Stimulated activated CD8-positive, alpha-beta memory T cell treated with anti-CD3 and anti-CD28 coated beads, Interleukin-4, amount 100 ng/mL, for 24 hours (primary cell): ENCODE measurements around the gene OLFM1.

ENCODE experiments used
- DNase-seq: peaks from one replicate; pipeline ENCODE4 v3.0.0-alpha.2; 2020; ENCODE audit warnings: low read depth

OLFM1 gene

DNA sequence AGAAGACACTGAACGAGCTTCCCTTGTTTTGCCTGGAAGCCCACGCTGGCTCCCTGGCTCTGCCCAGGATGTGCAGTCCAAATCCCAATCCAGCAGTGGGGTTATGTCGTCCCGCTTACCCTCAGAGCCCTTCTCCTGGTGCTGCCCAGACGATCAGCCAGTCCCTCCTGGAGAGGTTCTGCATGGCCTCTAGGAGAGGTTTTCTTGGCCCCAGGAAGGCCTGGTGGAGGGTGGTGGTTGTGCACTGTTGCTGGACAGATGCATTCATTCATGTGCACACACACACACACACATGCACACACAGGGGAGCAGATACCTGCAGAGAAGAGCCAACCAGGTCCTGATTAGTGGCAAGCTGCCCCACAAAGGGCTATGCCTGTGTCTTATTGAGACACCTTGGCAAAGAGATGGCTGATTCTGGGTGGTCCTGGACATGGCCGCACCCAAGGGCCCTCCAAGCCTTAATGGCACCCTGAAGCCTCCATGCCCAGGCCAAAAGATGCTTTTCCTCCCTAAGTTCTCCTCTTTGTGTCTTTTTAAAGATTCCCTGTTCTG is 10.5 kb upstream of the OLFM1 start:
- no peak for DNase-seq

DNA sequence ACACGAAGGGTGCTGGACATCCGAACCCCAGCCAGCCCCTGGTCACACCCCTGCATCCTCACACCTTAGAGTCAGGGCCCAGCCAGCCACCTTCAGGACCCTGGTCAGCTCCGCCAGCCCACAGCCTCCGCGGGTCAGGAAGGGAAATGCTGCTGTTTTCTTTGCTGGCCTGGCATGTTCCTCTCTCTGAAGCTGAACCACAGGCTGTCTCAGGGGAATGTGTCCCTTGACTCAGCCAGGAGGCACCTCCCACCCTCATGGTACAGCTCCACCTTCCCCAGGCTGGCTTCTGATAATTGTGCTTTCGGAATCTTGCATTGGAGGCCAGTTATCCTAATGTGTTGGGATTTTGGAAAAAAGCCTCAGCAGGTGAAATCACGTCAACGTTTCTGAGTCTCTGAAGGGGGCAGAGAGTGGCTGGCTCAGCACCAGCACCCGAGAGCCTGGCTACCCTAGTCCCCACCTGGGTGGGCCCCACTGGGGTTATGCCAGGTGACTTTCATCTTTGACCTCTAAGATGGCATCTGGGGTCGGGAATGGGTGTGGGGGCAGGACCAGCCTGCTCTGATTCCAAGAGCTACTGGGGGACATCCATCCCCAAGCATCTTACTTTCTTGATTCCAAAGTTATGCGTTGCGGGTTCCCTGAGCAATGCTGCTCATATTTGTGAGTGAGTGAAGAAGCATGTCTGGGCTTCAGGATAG is 9.8 kb upstream of the OLFM1 start:
- no peak for DNase-seq

DNA sequence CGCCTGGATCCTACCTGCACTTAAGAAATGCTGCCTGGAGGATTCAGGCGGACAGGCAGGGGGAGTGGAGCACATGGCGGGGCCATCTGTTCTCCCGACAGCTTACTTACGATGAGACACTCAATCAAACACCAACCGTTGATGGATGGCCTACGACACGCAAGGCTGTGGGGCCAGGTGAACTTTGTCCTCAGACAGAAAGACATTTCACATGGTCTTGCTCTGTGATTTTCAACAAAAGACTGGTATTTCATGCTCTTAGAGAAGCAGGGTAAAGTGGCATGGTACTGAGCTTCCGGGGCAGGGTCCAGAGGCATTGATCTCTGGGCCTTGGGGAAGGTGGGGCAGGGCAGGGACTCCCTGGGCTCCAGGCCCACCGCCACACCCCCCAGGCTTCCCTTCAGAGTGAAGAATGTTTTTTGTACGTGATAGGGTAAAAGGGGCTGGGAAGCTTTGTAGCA is 9.1 kb upstream of the OLFM1 start:
- DNase-seq: no peak

DNA sequence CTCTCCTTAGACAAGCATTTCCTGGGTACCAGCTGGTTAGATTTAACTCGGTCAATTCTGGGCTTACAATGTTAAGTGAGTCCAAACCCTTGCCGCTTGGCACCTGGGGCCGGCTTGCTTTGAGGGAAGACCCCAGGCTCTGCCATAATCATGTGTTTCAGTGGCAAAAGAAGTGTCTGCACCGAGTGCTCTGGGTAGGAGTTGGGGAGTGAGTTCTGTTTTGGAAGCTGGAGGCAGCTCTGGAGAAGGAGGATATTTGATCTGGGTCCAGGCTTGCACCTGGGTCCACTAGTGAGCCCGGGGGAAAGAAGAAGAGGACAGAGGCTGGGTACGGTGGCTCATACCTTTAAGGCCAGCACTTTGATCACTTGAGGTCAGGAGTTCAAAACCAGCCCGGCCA is 8.4 kb upstream of the OLFM1 start:
- DNase-seq: no peak

DNA sequence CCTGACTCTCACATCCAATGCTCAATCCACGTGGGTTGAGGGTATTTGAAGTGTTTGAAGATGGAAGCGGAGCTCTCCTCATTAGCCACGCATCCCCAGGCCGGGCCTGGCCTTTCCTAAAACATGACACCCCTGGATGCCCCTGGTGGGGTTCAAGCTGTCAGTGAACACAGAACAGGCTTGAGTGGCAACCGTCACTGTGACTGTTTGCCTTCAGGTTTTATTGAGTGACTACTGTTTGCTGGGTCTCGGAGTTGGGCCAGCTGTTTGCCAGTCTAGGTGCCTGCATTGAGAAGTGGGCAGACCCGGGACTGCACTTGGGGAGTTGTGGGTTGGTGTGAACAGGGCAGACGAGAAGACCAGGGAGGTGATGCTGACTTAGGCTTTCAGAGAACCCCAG is 7.8 kb upstream of the OLFM1 start:
- no peak for DNase-seq

DNA sequence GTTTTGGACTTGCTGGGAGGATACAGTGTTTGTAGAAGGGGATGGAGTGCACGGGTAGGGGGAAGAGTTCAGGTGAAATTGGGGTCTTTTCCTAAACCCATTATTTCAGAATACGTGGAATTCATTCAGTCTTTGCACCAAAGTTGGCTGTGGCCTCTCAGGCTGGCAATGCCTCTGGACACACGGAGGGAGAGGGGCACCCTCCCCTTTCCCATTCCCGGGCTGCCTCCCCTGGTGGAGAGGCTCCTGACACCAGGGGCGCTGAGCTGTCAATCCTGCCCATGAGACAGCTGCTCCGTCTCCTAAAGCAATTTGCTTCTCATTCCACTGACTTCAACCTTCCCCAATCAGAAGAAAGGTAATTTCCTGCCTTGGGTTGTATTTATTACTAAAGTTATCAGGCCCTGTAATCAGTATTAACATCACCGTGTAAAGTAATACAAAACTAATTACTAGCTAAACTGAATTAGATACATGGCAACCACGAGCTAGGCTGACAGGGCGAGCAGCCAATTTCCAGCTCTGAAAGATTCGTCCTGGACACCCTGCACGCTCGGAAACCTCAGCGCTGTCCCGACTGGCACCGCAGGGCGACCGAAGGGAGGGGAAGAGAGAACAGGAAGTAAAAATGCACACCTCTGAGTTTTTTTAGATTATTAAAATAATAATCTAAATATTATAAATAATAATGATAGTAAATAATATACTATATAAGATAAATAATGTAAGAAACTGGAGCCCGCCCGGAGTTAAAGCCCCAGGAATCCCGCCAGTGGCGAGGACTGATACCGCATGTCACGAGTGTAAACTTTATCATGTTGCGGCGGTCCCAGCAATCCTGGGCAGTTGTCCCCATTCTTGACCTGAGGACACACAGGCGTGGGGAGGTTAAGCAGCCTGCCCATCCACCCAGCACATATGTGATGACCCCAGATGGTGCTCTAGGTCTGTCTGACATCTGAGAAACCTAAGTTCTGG is 6.9 kb upstream of the OLFM1 start:
- DNase-seq: no peak

DNA sequence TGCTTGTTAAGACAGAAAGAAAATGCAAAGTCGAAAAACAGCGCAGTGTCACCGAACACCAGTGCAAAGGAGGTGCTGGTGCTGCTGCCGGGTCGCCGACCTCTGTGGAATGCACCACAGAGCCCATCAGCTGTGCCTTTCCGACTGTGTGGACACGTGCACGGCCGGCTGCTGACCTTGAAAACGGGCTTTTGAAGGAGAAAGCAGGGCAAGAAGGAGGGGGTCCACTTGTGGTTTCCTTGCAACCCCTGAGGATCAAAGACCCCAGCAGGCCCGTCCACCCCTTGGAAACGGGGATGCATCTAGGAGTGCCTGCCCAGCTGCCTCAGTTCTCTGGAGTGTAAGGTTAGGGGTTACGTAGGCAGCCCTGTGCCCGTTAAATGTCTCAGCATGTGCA is 6.2 kb upstream of the OLFM1 start:
- no peak for DNase-seq

DNA sequence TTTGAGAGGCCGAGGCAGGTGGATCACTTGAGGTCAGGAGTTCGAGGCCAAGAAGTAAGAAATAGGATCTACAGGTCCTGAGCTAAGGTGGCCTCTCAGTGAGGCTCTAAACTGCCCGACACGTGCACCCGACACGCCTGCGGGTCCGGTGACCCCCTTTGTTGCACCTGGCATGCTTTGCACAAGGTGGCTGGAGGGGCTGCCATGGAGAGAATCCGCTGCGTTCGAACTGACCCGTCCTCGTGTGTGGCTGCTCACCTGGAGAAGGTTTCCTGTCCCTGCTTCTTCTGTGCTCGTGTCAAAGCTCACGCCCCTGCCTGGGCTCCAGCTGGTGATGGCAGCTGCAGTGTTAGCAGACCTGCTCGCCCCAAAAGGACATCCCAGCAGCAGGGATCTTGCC is 5.7 kb upstream of the OLFM1 start:
- no peak for DNase-seq

DNA sequence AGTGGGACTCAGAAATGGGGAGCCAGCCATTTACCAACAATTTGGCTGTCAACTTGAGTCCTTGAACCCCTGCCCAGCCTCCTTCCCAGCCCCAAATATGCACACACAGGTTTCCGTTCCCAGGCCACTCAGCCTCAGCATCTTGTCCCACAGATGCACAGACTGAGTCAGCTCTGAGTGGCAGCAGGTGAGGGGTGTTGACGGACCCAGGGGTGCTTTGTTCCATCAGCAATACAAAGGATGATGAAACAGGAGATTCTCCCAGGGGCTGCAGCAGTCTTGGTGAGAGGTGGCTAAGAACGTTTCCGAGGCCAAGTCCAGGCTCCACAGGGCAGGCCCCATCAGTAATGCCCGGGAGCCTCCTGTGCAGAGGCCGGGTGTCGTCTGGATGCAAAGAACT is 4.9 kb upstream of the OLFM1 start:
- DNase-seq: no peak

DNA sequence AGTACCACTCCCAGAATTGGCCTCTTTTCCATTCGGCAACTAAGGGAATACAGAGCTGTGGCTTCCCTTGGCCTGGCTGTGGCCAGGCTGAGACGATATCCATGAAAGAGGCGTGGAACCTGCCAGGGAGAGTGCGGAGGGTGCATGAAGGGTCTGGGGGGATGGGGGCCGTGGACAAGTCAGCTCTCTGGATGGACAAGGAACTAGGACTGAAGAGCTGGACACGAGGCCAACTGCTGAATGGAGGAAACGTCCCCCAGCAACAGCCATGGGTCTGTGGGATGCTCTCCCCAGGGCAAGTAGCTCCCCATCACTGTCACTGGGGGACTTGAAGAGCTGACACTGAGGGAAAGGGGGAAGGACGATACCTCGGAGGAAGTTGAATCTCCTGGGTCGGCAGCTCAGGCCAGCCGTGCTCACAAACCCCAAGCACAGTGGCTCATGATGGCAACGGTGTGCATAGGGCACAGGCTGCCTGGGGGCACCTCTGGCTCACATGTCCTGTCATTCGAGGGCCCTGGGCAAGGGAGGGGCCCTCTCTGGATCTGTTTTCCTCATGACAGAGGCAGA is 4.1 kb upstream of the OLFM1 start:
- DNase-seq: no peak

DNA sequence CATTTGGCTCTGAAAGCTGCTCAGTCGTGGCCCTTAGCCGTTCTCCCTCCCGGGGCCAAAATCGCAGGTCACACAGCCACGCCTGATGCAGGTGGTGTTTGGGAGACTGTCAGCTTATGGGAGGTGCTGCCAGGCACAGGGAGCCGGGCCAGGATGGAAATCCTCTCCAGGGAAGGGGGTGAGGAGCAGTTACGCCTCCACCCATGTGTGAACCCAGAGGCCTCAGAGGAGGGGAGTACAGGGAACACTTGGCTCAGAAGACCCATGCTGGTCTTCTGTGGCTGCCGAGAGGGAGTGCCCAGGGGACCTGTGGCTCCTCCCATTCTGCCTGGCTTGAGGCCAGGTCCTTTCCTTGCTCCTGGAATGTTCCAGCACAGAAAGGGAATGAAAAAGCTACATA is 3.6 kb upstream of the OLFM1 start:
- DNase-seq: no peak

DNA sequence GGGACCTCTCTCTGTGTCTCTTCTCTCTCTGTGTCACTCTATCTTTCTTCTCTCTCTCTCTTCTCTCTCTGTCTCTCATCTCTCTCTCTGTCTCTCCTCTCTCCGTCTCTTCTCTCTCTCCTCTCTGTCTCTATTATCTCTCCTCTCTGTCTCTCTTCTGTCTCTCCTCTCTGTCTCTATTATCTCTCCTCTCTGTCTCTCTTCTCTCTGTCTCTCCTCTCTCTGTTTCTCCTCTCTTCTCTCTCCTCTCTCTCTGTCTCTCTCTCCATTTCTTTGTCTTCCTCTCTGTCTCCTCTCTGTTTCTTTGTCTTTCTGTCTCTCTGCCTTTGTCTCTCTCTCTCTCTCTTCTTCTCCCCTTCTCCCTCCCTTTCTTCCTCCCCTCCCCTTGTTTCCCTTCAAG is 3.2 kb upstream of the OLFM1 start:
- no peak for DNase-seq

DNA sequence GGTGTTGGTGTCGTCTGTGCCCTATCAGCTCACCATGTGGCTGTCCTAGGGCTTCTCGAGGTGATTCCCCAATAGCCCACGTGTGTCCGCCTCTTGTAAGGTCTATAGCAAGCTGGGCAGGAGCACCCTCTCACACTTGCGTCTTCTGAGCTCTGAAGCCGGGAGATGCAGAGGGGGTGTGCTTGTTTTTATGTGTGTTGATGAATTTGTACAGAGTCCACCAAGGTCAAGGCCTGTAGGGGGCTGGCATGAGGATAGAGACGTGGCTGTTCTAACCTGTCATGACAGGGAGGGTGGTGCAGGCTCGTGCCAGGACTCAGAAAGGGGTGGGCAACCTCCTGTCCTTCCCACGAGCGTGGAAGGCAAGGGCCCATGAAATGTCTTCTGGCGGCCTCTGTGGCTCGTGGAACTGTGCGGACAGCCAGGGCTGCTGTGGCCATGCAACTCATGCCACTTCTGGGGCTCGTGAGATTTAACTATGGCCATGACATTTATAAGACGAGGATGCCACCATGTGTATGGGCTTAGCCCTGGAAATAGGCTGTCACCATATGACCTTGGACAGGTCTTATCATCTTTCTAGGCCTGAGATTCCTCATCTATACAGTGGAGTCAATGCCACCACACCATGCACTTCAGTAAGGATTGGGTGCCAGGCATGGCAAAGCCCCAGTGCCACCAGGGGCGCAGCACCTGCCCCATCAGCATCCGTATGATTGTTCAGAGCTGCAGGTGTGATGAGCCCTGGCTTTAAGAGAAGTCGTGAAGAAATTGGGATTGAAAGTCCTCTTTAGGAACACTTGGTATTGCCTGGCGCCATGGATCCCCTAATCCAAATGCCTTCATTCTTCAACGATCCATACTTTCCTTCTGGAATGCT is 2.3 kb upstream of the OLFM1 start:
- DNase-seq: no peak

DNA sequence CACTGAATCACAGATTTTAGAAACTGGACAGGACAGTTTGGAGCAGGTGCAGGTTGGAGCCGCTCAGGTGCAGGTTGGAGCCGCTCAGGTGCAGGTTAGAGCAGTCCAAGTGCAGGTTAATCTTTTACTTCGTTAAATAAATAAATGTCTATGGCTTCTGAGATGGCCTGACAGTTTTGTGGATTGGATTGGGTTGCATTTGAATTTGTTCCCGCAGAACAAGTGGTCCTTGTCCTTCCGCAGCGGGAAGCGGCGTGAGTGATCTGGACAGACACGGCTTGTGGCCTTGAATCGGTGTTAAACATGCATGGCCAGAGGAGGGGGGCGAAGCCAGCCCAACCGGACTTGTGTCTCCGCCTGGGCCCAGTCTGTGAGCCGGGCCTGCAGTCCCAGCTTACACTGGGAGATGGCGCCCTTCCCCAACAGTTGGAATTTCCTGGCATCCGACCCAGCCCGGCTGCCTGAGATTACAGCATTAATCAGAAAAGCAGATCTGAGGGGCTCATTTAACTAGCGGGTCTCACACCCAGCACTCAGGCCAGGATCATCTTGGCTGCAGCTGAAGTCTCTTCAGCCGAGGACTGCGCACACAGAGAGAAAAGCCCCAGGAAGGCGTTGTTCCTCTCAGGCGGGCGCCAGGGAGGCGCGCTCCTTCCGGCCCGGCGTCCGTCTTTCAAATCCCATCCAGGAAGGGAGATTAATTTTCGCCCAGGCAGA is 1.5 kb upstream of the OLFM1 start:
- no peak for DNase-seq

DNA sequence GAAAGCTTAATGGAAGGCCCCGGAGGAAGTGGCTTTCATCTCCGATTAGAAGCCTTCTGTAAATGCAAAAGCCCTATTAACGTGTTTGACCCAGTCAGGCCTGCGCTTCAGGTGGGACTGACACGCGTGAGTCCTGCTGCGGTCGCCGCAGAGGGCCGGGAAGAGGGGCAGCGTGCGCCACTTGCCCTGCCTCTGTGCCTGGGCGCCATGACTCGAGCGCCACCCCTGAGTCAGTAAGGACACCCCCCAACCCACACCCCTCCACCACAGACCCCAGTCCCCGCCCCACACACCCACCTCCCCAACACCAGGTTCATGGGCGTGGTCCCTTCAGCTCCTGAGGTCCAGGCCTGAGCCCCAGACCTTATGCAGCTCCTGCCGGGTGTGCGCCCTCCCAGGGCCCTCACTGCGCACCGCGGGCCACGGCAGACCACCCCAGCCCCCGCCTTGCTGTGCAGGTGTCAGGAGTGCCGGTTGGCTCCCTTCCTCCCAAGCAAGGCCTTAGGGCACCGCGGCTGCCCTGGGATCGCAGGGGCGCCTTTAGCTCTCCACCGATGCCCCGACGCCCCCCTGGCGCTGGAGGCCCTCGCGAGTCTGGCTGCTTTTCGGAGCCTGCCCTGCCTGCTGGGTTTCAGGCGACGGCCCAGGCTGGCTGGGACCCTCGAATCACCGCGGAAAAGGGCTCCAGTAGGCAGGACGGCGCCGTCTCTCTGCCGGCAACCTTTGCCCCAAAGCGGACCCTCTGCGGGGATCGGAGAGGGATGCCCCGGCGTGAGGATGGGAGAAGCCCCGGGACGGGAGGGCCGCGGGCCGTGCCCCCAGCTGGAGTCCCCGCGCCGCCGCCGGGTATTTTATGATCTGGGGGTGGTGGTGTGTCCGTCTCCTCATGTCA is 625 bp upstream of the OLFM1 start:
- no peak for DNase-seq

DNA sequence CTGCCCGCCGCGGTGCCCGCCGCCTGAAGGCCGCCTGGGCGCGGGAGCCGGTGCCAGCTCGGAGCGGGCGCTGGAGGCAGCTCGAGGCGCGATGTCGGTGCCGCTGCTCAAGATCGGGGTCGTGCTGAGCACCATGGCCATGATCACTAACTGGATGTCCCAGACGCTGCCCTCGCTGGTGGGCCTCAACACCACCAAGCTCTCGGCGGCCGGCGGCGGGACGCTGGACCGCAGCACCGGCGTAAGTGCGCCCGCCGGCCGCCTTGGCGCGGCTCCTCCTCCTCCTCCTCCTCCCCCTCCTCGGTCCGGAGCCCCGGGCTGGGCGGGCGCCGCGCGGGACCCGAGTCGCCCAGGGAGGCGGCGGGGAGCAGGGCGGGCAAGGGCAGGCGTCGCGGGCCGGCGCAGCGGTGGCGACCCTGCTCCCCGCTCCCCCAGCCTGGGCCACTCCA is 455 bp downstream of the OLFM1 start:
- no peak for DNase-seq

DNA sequence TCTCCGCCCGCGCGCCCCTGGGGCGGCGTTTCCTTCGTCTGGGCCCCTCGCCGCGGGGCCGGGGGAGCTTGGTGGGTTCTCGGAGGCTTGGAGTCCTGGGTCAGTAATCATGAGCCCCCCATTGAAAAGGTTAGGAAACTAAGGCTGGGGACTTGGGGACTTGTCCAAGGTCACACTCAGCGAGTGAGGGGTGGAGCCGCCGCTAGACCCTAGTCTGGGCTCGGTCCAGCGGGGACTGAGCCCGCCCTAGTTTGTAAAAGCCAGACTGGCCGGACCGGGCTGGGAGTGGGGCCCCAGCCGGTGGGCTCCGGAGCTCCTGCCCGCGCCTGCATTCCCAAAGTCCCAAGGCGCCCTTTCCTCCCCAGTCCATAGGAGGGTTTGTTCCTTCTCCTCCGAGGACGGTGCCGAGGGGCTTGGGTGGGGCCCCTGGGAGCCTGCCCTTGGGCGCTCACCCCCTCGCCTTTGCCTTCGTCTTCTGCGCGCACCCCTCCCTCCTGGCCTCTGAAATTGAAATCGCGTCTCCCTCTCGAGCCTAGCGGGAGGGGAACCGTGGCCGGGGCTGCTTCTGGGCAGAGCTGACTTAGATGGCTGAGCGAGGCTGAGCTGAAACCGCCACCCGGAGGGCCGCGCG is 995 bp downstream of the OLFM1 start:
- no peak for DNase-seq

DNA sequence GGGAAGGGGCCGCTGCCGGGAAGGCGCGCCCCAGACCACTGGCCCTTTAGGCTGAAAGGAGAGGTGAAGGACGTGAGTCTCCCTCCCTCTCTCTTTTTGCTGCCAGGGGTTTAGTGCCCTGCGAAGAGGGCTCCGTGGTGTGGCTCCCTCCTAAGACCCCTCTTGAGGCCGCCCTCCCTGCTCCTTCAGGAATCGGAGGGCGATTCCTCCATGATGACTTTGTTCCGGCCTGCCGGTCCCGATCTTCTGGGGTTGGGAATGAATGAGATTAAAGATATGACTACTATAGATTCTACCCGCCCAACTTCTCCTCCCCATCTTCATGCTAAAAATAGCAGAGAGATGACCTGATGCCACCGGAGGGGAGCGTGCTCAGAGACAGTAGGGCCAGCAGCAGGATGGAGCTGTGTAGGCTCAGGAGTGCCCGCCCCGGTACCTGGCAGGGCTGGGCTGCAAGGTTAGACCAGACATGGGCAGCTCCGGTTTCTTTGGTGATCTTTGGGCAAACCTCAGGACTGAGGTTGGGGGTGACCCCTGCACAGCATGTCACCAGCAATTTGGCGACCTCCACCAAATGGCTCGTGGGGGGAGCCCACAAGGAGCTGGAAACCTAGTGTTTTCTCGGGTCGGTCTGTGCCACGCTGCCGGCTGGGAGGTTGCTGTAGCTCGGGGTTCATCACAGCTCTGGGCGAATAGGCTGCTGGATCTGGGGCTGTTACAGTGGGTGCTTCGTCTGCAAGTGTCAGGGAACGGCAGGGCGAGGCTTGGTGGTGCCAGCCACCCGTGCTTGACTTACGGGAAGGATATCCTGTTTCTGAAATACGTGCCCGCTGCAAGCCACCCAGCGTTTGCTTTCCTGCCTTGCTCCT is 1.7 kb downstream of the OLFM1 start:
- DNase-seq: no peak
